Measurements from ENCODE around the gene TGM5. TPM values are rescaled to one million over a fixed set of nuclear protein-coding genes. Genes with fewer than 3 reads are reported as not detected.
A peak's percentile ranks its signal among the peaks of the same experiment; 100 is the strongest.

Gene TGM5
- total RNA-seq, 3 donors from 2014 or later: not detected

GRCh38 chr15:43256341-43256740 lies 10.4 kb downstream of the TGM5 start:
- intact Hi-C loops (cut with DNase I, micrococcal nuclease): no loop called here
- no peak for ATAC-seq

GRCh38 chr15:43255376-43255775 lies 11.4 kb downstream of the TGM5 start:
- H3K4me1 ChIP-seq (ENCODE audit: low read depth): no peaks in the 10 kb centered on the region
- intact Hi-C loops (cut with DNase I, micrococcal nuclease): no loop called here
- no peak for ATAC-seq
- H3K9me3 ChIP-seq: no peaks in the 10 kb centered on the region
- DNase-seq: no peak
- H3K36me3 ChIP-seq (ENCODE audit: low read depth): no peaks in the 10 kb centered on the region
- no peak for TF ChIP-seq CTCF (IDR thresholded peaks at IDR 0.05)
- no peak overlapping the region for H3K4me3 ChIP-seq

More at GRCh38 chr15:43256341-43256740, 10.4 kb downstream of the TGM5 start:
- no peak for DNase-seq
- no peaks in the 10 kb centered on the region for H3K4me1 ChIP-seq (ENCODE audit: low read depth)
- TF ChIP-seq CTCF (IDR thresholded peaks at IDR 0.05): no peak
- no peaks in the 10 kb centered on the region for H3K36me3 ChIP-seq (ENCODE audit: low read depth)
- no peak overlapping the region for H3K4me3 ChIP-seq
- H3K9me3 ChIP-seq: no peaks in the 10 kb centered on the region

- Histone ChIP-seq H3K4me1 (ENCODE audit: low read depth) (no peaks in the 10 kb centered on the region), H3K36me3 (ENCODE audit: low read depth) (no peaks in the 10 kb centered on the region), H3K9me3 (no peaks in the 10 kb centered on the region), H3K4me3 (no peak overlapping the region)
- intact Hi-C loops (cut with DNase I, micrococcal nuclease): no loop called here
- no peak for TF ChIP-seq CTCF (IDR thresholded peaks at IDR 0.05)
- peak; percentile 52 for ATAC-seq
- DNase-seq: peak in 1 of 3 donors; percentile 27
Observed at GRCh38 chr15:43253431-43254403, 13.0 kb downstream of the TGM5 start.

- Histone ChIP-seq H3K4me3 (no peak overlapping the region), H3K9me3 (no peaks in the 10 kb centered on the region), H3K36me3 (ENCODE audit: low read depth) (no peaks in the 10 kb centered on the region), H3K4me1 (ENCODE audit: low read depth) (no peaks in the 10 kb centered on the region)
- DNase-seq (no peak), ATAC-seq (no peak)
- intact Hi-C loops (cut with DNase I, micrococcal nuclease): no loop called here
- no peak for TF ChIP-seq CTCF (IDR thresholded peaks at IDR 0.05)
Observed at GRCh38 chr15:43251871-43252250, 14.9 kb downstream of the TGM5 start.

GRCh38 chr15:43251185-43251870 lies 15.4 kb downstream of the TGM5 start:
- ATAC-seq (no peak), DNase-seq (no peak)
- H3K9me3 ChIP-seq: no peaks in the 10 kb centered on the region
- no peak overlapping the region for H3K4me3 ChIP-seq
- H3K36me3 ChIP-seq (ENCODE audit: low read depth): no peaks in the 10 kb centered on the region
- TF ChIP-seq CTCF (IDR thresholded peaks at IDR 0.05): no peak
- intact Hi-C loops (cut with DNase I, micrococcal nuclease): no loop called here
- H3K4me1 ChIP-seq (ENCODE audit: low read depth): no peaks in the 10 kb centered on the region

Data from mucosa of descending colon (tissue), 3 donors.